OCI-LY3 (cell line): ENCODE data around the gene DCDC2.
"Not testable (repeated sequence)": the region's sequence is repeated elsewhere in the genome, so short reads cannot be mapped to it uniquely, and the experiment has no call there.

Experiments used
- H2AFZ ChIP-seq: fragments of 200-600, 300-600 bp; shearing (Covaris generic); 2 replicates; pipeline ENCODE4 v1.6.0; 2014; ENCODE audit warnings: antibody characterized with exemption, low read depth, low read length
- H3K27ac ChIP-seq: fragments of 200-600, 300-600 bp; sonication (generic); 2 replicates; pipeline ENCODE4 v1.5.1; 2014; ENCODE audit warnings: mild to moderate bottlenecking, low read length, moderate library complexity, mixed read lengths
- H3K27me3 ChIP-seq: fragments of 200-600, 300-600 bp; sonication (generic); 2 replicates; pipeline ENCODE4 v1.6.1; 2014; ENCODE audit warnings: low read depth, low read length, mixed read lengths
- H3K36me3 ChIP-seq: fragments of 200-600, 300-600 bp; sonication (generic); replicated peaks from 2 replicates; pipeline ENCODE3; 2014; ENCODE audit warnings: low read depth, low read length, mixed read lengths
- H3K4me1 ChIP-seq: fragments of 300-600, 200-600 bp; sonication (generic); 2 replicates; pipeline ENCODE4 v1.6.1; 2014; ENCODE audit warnings: low read length, mixed read lengths
- H3K4me2 ChIP-seq: fragments of 200-600, 300-600 bp; sonication (generic); 2 replicates; pipeline ENCODE4 v1.6.1; 2014; ENCODE audit warnings: low read length, mixed read lengths
- H3K4me3 ChIP-seq: fragments of 300-600, 200-600 bp; sonication (generic); 2 replicates; pipeline ENCODE4 v1.5.1; 2014; ENCODE audit warnings: antibody characterized with exemption, mild to moderate bottlenecking, low read length, moderate library complexity
- H3K79me2 ChIP-seq: fragments of 300-600, 200-600 bp; shearing (Covaris generic); 2 replicates; pipeline ENCODE4 v1.6.1; 2014; ENCODE audit warnings: mild to moderate bottlenecking, low read length, mixed read lengths
- H3K9ac ChIP-seq: fragments of 300-600, 200-600 bp; shearing (Covaris generic); 2 replicates; pipeline ENCODE4 v1.6.0; 2014; ENCODE audit warnings: mild to moderate bottlenecking, low read length, moderate library complexity
- H3K9me3 ChIP-seq: fragments of 200-600, 300-600 bp; shearing (Covaris generic); 2 replicates; pipeline ENCODE4 v1.6.1; 2014; ENCODE audit warnings: low read length, mixed read lengths; ENCODE audit not compliant: insufficient read depth
- H4K20me1 ChIP-seq: fragments of 200-600, 300-600 bp; sonication (generic); 2 replicates; pipeline ENCODE4 v1.6.1; 2016; ENCODE audit warnings: low read length, mixed read lengths; ENCODE audit not compliant: insufficient read depth
- CTCF ChIP-seq: fragments of 200-600, 300-600 bp; sonication (generic); IDR thresholded peaks from 2 replicates; pipeline ENCODE4 v1.5.1; 2014; ENCODE audit warnings: antibody characterized with exemption, low read length, low read depth
- EZH2phosphoT487 ChIP-seq: fragments of 200-600 bp; shearing (Covaris generic); IDR thresholded peaks from 2 replicates; pipeline ENCODE4 v1.6.1; 2018; ENCODE audit warnings: antibody characterized with exemption, mixed run types, low read depth

DCDC2 gene

GRCh38 chr6:24401458-24401857 lies 43.6 kb upstream of the DCDC2 start:
- peaks cover 28% of the 10 kb centered on the region for H3K79me2 ChIP-seq
- no peak overlapping the region for H3K9ac ChIP-seq
- H3K27ac ChIP-seq, result no peak overlapping the region
- TF ChIP-seq CTCF (no peak), EZH2phosphoT487 (no peak)
- H3K4me3 ChIP-seq, result no peak overlapping the region
- no peak overlapping the region for H2AFZ ChIP-seq
- peaks cover 5% of the 10 kb centered on the region for H3K36me3 ChIP-seq
- no peaks in the 10 kb centered on the region for H3K27me3 ChIP-seq
- peaks cover 24% of the 10 kb centered on the region for H3K4me1 ChIP-seq
- no peaks in the 10 kb centered on the region for H3K9me3 ChIP-seq
- no peak overlapping the region for H3K4me2 ChIP-seq
- peaks cover 4% of the 10 kb centered on the region for H4K20me1 ChIP-seq

- not testable (repeated sequence) for H3K27me3 ChIP-seq, H4K20me1 ChIP-seq, H3K4me3 ChIP-seq, H3K9me3 ChIP-seq, H3K9ac ChIP-seq, H3K27ac ChIP-seq, H3K36me3 ChIP-seq
- H3K4me1 ChIP-seq, result peaks cover 24% of the 10 kb centered on the region
- 0 out of 2 replicates have a peak overlapping the region, but pooled peaks have one; percentile 39 for H2AFZ ChIP-seq
- H3K79me2 ChIP-seq, result peaks cover 28% of the 10 kb centered on the region
- peak overlapping the region; percentile 37 for H3K4me2 ChIP-seq
Observed at GRCh38 chr6:24400045-24401039, 42.5 kb upstream of the DCDC2 start.

GRCh38 chr6:24397631-24398030 lies 39.8 kb upstream of the DCDC2 start:
- H3K4me3 ChIP-seq, result no peak overlapping the region
- H4K20me1 ChIP-seq, result no peaks in the 10 kb centered on the region

GRCh38 chr6:24396824-24397223 lies 39.0 kb upstream of the DCDC2 start:
- H3K36me3 ChIP-seq, result no peaks in the 10 kb centered on the region
- H3K4me3 ChIP-seq, result no peak overlapping the region
- H3K79me2 ChIP-seq, result no peaks in the 10 kb centered on the region
- no peak for TF ChIP-seq EZH2phosphoT487
- no peak for TF ChIP-seq CTCF
- H2AFZ ChIP-seq, result no peak overlapping the region
- H3K9ac ChIP-seq, result no peak overlapping the region
- H3K27me3 ChIP-seq, result no peaks in the 10 kb centered on the region
- H3K4me1 ChIP-seq, result peaks cover 8% of the 10 kb centered on the region
- H3K4me2 ChIP-seq, result no peak overlapping the region
- H3K27ac ChIP-seq, result no peak overlapping the region
- H4K20me1 ChIP-seq, result no peaks in the 10 kb centered on the region
- no peaks in the 10 kb centered on the region for H3K9me3 ChIP-seq

More at GRCh38 chr6:24397631-24398030, 39.8 kb upstream of the DCDC2 start:
- no peak overlapping the region for H3K4me2 ChIP-seq
- peaks cover 2% of the 10 kb centered on the region; the same call in 1 of the 2 replicates for H3K79me2 ChIP-seq
- H3K9ac ChIP-seq, result no peak overlapping the region
- H2AFZ ChIP-seq, result no peak overlapping the region
- TF ChIP-seq CTCF, result no peak
- no peak for TF ChIP-seq EZH2phosphoT487
- peaks cover 12% of the 10 kb centered on the region for H3K4me1 ChIP-seq
- no peaks in the 10 kb centered on the region for H3K9me3 ChIP-seq
- H3K27me3 ChIP-seq, result no peaks in the 10 kb centered on the region
- no peaks in the 10 kb centered on the region for H3K36me3 ChIP-seq
- H3K27ac ChIP-seq, result no peak overlapping the region
